ENCODE results near the gene PHACTR2. TPM values are rescaled to one million over a fixed set of nuclear protein-coding genes. Genes with fewer than 3 reads are reported as not detected.

Gene PHACTR2
- total RNA-seq, 6 experiments from 2014 or later, result 66.7 to 92.7 (median 84.1) TPM

GRCh38 chr6:143711714-143712113 is 33.9 kb downstream of the PHACTR2 start:
- Mint-ChIP-seq H3K4me3 (no peak overlapping the region), H3K4me1 (ENCODE audit: low read depth) (no peaks in the 10 kb centered on the region), H3K27me3 (ENCODE audit: insufficient read depth) (no peaks in the 10 kb centered on the region), H3K9me3 (no peaks in the 10 kb centered on the region), H3K36me3 (ENCODE audit: low read depth) (peaks cover 19% of the 10 kb centered on the region), H3K27ac (no peak overlapping the region)
- DNase-seq, result no peak
- TF ChIP-seq CTCF (IDR thresholded peaks at IDR 0.05), result no peak

- Mint-ChIP-seq H3K36me3 (ENCODE audit: low read depth) (peaks cover 42% of the 10 kb centered on the region), H3K27me3 (ENCODE audit: insufficient read depth) (peaks cover 2% of the 10 kb centered on the region; the same call in 1 of the 2 replicates), H3K9me3 (no peaks in the 10 kb centered on the region), H3K27ac (no peak overlapping the region), H3K4me3 (no peak overlapping the region), H3K4me1 (ENCODE audit: low read depth) (no peaks in the 10 kb centered on the region)
- TF ChIP-seq CTCF (IDR thresholded peaks at IDR 0.05), result no peak
- no peak for DNase-seq
Measured at GRCh38 chr6:143718472-143718871, 40.7 kb downstream of the PHACTR2 start.

GRCh38 chr6:143721642-143722041 is 43.9 kb downstream of the PHACTR2 start:
- Mint-ChIP-seq H3K9me3 (no peaks in the 10 kb centered on the region), H3K27me3 (ENCODE audit: insufficient read depth) (peaks cover 2% of the 10 kb centered on the region; the same call in 1 of the 2 replicates), H3K36me3 (ENCODE audit: low read depth) (peaks cover 51% of the 10 kb centered on the region), H3K4me1 (ENCODE audit: low read depth) (peaks cover 7% of the 10 kb centered on the region), H3K27ac (no peak overlapping the region), H3K4me3 (no peak overlapping the region)
- no peak for TF ChIP-seq CTCF (IDR thresholded peaks at IDR 0.05)
- no peak for DNase-seq

GRCh38 chr6:143724876-143725275 is 47.1 kb downstream of the PHACTR2 start:
- no peak overlapping the region for H3K4me3 Mint-ChIP-seq
- TF ChIP-seq CTCF (IDR thresholded peaks at IDR 0.05), result no peak
- peaks cover 51% of the 10 kb centered on the region for H3K36me3 Mint-ChIP-seq (ENCODE audit: low read depth)
- H3K27ac Mint-ChIP-seq, result no peak overlapping the region
- H3K9me3 Mint-ChIP-seq, result no peaks in the 10 kb centered on the region
- peaks cover 2% of the 10 kb centered on the region; the same call in 1 of the 2 replicates for H3K27me3 Mint-ChIP-seq (ENCODE audit: insufficient read depth)
- no peak for DNase-seq
- peaks cover 18% of the 10 kb centered on the region for H3K4me1 Mint-ChIP-seq (ENCODE audit: low read depth)

- no peak for DNase-seq
- no peak for TF ChIP-seq CTCF (IDR thresholded peaks at IDR 0.05)
- Mint-ChIP-seq H3K27me3 (ENCODE audit: insufficient read depth) (peaks cover 2% of the 10 kb centered on the region; the same call in 1 of the 2 replicates), H3K4me3 (no peak overlapping the region), H3K9me3 (no peaks in the 10 kb centered on the region), H3K27ac (no peak overlapping the region), H3K4me1 (ENCODE audit: low read depth) (peaks cover 18% of the 10 kb centered on the region), H3K36me3 (ENCODE audit: low read depth) (peaks cover 42% of the 10 kb centered on the region)
Measured at GRCh38 chr6:143726015-143726647, 48.4 kb downstream of the PHACTR2 start.
